Endodermal cell (in vitro differentiated cells): ENCODE results near the gene TSPAN9. TPM values are rescaled to one million over a fixed set of nuclear protein-coding genes. Genes with fewer than 3 reads are reported as not detected.
A peak's percentile ranks its signal among the peaks of the same experiment; 100 is the strongest.

Experiments
- DNase-seq: peaks from one replicate; pipeline ENCODE4 v3.0.0-alpha.2; 2017
- H3K27ac ChIP-seq: 2 replicates; pipeline ENCODE4 v1.5.1; 2013; ENCODE audit warnings: mild to moderate bottlenecking, low read depth, low read length, moderate library complexity
- H3K27me3 ChIP-seq: 2 replicates; pipeline ENCODE4 v1.6.1; 2013; ENCODE audit warnings: mild to moderate bottlenecking, low read length, moderate library complexity; ENCODE audit not compliant: insufficient read depth, control insufficient read depth, poor library complexity, severe bottlenecking
- H3K36me3 ChIP-seq: 2 replicates; pipeline ENCODE4 v1.7.0; 2013; ENCODE audit warnings: mild to moderate bottlenecking, low read length, moderate library complexity; ENCODE audit not compliant: control insufficient read depth, insufficient read depth
- H3K4me1 ChIP-seq: one replicate; pipeline ENCODE4 v1.7.0; 2013; ENCODE audit warnings: low read length; ENCODE audit not compliant: control insufficient read depth, insufficient read depth
- H3K4me3 ChIP-seq: 2 replicates; pipeline ENCODE4 v1.5.1; 2013; ENCODE audit warnings: mild to moderate bottlenecking, low read length, moderate library complexity
- H3K9ac ChIP-seq: 2 replicates; pipeline ENCODE4 v1.6.1; 2013; ENCODE audit warnings: mild to moderate bottlenecking, low read length, moderate library complexity; ENCODE audit not compliant: poor library complexity, severe bottlenecking; ENCODE audit errors: extremely low read depth
- H3K9me3 ChIP-seq: 2 replicates; pipeline ENCODE4 v1.6.1; 2013; ENCODE audit warnings: mild to moderate bottlenecking, low read length, moderate library complexity; ENCODE audit not compliant: control insufficient read depth
- H3K27ac Mint-ChIP-seq: 2 replicates; pipeline ENCODE4 v1.8.0; 2020; ENCODE audit warnings: mixed read lengths
- H3K27me3 Mint-ChIP-seq: 2 replicates; pipeline ENCODE4 v1.8.0; 2021; ENCODE audit warnings: mild to moderate bottlenecking, mixed read lengths; ENCODE audit not compliant: insufficient read depth
- H3K36me3 Mint-ChIP-seq: 2 replicates; pipeline ENCODE4 v1.8.0; 2020; ENCODE audit warnings: low read depth, mixed read lengths
- H3K4me1 Mint-ChIP-seq: 2 replicates; pipeline ENCODE4 v1.8.0; 2020; ENCODE audit warnings: mixed read lengths
- H3K4me3 Mint-ChIP-seq: 2 replicates; pipeline ENCODE4 v1.8.0; 2020; ENCODE audit warnings: mild to moderate bottlenecking, moderate library complexity, mixed read lengths
- H3K9me3 Mint-ChIP-seq: 2 replicates; pipeline ENCODE4 v1.8.0; 2020; ENCODE audit warnings: mild to moderate bottlenecking, mixed read lengths
- WGBS, 2 experiments: methylation state at CpG; one replicate each; pipeline versions ENCODE4 v1.1.5 to v1.1.7; 2013; ENCODE audit warnings: missing lambda C conversion rate in 2 of 2, mixed read lengths in 1 of 2; ENCODE audit not compliant: insufficient coverage in 1 of 2, insufficient read length in 1 of 2; 5-methylcytosine and 5-hydroxymethylcytosine counted together
- total RNA-seq, 2 donors: library from RNA; stranded (reverse); fragmentation: NEBNext Ultra II Directional in 1 of 2; extraction: Animal tissue kit (Norgen Biotek cat#: 25700) in 1 of 2; gene quantifications; 2 replicates in 1 of 2; 3 replicates in 1 of 2; pipeline ENCODE4 v1.2.1, GENCODE V29; 2021
- TF ChIP-seq, protein P1 (sequence below): fragments of 200-600 bp; sonication (generic); conservative IDR thresholded peaks from 2 replicates; pipeline ENCODE4 v1.5.0; 2021; ENCODE audit warnings: antibody characterized with exemption, mild to moderate bottlenecking

The TSPAN9 gene
- total RNA-seq, 2 donors from 2014 or later, result 31.9 to 80.8 TPM

DNA sequence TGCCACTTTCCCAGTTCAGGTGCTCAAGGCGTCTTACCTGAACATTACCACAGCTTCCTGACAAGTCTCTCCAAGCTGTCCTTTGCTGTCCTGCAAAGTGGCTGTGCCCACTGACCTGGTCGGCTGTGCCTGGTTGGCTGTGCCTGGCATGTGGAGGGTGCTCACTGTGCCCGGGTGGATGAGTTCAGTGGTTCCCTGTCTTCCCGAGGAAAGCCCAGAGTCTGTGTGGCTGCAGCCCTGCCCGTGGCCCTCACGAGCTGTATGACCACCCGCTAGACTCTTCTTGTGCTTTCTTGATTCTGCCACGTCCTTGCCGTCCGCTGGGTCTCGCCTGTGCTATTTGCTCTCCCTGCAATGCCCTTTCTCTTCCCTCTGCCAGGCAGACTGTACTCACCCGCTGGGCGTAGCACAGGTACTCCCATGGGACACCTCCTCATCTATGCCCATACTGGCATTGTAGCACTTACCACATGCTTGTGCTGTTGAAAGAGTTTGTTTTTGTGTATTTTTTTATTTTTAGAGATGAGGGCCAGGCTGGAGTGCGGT lies 95.9 kb downstream of the TSPAN9 start:
- Mint-ChIP-seq H3K27ac (peak overlapping the region; percentile 5), H3K4me1 (peaks cover 68% of the 10 kb centered on the region)

DNA sequence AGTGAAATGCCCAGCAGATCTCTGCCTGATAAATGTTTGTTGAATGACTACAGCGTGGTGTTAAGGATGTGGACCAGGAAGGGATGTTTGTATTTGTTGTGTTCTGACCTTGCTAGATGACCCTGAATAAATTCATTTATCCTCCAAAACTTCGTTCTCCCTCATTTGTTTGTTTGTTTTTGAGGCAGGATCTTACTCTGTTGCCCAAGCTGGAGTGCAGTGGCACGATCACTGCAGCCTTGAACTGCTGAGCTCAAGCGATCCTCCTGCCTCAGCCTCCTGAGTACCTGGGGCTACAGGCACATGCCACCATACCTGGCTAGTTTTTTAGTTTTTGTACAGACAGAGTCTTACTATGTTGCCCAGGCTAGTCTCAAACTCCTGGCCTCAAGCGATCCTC lies 96.7 kb downstream of the TSPAN9 start:
- no peak overlapping the region for H3K4me3 ChIP-seq
- Mint-ChIP-seq H3K27me3 (no peaks in the 10 kb centered on the region), H3K4me3 (no peak overlapping the region), H3K4me1 (peaks cover 68% of the 10 kb centered on the region), H3K27ac (no peak overlapping the region), H3K9me3 (no peaks in the 10 kb centered on the region), H3K36me3 (no peaks in the 10 kb centered on the region)
- 91 to 96% methylated on average over 4 to 5 of the region's 5 CpGs for WGBS, 2 experiments
- DNase-seq, result no peak
- no peaks in the 10 kb centered on the region for H3K27me3 ChIP-seq
- TF ChIP-seq, protein P1, sequence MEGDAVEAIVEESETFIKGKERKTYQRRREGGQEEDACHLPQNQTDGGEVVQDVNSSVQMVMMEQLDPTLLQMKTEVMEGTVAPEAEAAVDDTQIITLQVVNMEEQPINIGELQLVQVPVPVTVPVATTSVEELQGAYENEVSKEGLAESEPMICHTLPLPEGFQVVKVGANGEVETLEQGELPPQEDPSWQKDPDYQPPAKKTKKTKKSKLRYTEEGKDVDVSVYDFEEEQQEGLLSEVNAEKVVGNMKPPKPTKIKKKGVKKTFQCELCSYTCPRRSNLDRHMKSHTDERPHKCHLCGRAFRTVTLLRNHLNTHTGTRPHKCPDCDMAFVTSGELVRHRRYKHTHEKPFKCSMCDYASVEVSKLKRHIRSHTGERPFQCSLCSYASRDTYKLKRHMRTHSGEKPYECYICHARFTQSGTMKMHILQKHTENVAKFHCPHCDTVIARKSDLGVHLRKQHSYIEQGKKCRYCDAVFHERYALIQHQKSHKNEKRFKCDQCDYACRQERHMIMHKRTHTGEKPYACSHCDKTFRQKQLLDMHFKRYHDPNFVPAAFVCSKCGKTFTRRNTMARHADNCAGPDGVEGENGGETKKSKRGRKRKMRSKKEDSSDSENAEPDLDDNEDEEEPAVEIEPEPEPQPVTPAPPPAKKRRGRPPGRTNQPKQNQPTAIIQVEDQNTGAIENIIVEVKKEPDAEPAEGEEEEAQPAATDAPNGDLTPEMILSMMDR, result no peak
- no peak overlapping the region for H3K27ac ChIP-seq
- H3K9ac ChIP-seq, result no peak overlapping the region
- H3K4me1 ChIP-seq, result peaks cover 23% of the 10 kb centered on the region
- H3K9me3 ChIP-seq, result no peaks in the 10 kb centered on the region
- no peaks in the 10 kb centered on the region for H3K36me3 ChIP-seq

More for the DNA sequence above, 95.9 kb downstream of the TSPAN9 start:
- Mint-ChIP-seq H3K36me3 (no peaks in the 10 kb centered on the region), H3K9me3 (no peaks in the 10 kb centered on the region), H3K4me3 (no peak overlapping the region), H3K27me3 (no peaks in the 10 kb centered on the region)
- H3K9me3 ChIP-seq, result no peaks in the 10 kb centered on the region
- H3K27me3 ChIP-seq, result no peaks in the 10 kb centered on the region
- H3K36me3 ChIP-seq, result no peaks in the 10 kb centered on the region
- peaks cover 23% of the 10 kb centered on the region for H3K4me1 ChIP-seq
- no peak overlapping the region for H3K4me3 ChIP-seq
- DNase-seq, result no peak
- no peak overlapping the region for H3K27ac ChIP-seq
- no peak overlapping the region for H3K9ac ChIP-seq
- 89 to 98% methylated on average over 9 to 14 of the region's 14 CpGs for WGBS, 2 experiments
- TF ChIP-seq, protein P1, result no peak

DNA sequence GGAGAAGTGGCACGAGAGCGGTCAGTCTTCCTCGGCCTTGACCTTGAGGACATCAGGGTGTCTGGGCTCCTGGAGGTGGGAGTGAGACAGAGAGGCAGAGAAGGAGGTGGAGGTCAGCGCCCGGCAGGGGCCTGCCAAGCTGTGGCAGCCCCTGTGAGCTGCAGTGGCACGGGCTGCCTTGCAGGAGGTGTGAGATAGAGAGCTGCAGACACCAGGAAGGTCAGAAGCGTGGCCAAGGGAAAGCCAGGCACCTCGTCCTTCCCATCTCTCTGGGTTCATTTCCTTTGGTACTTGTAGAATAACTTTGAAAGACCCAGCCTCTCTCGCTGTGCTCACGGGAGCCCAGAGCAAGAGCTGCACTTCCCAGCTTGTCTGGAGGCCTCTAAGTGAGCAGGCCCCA lies 98.1 kb downstream of the TSPAN9 start:
- H3K27me3 ChIP-seq, result no peaks in the 10 kb centered on the region
- Mint-ChIP-seq H3K27ac (no peak overlapping the region), H3K9me3 (no peaks in the 10 kb centered on the region), H3K27me3 (no peaks in the 10 kb centered on the region), H3K36me3 (no peaks in the 10 kb centered on the region), H3K4me1 (peaks cover 58% of the 10 kb centered on the region), H3K4me3 (no peak overlapping the region)
- H3K27ac ChIP-seq, result no peak overlapping the region
- 82 to 85% methylated on average over 8 to 10 of the region's 10 CpGs for WGBS, 2 experiments
- no peaks in the 10 kb centered on the region for H3K9me3 ChIP-seq
- DNase-seq, result no peak
- TF ChIP-seq, protein P1, result no peak
- peaks cover 23% of the 10 kb centered on the region for H3K4me1 ChIP-seq
- H3K36me3 ChIP-seq, result no peaks in the 10 kb centered on the region
- H3K9ac ChIP-seq, result no peak overlapping the region
- no peak overlapping the region for H3K4me3 ChIP-seq
